Stimulated activated naive CD4-positive, alpha-beta T cell (primary cell): ENCODE data around the gene DHX38.
"Not testable (repeated sequence)": the region's sequence is repeated elsewhere in the genome, so short reads cannot be mapped to it uniquely, and the experiment has no call there.

ENCODE experiments used
- DNase-seq, 6 experiments: peaks; one replicate each; lab custom pipeline; 2025; lab: John Stamatoyannopoulos, UW

DHX38 gene

DNA sequence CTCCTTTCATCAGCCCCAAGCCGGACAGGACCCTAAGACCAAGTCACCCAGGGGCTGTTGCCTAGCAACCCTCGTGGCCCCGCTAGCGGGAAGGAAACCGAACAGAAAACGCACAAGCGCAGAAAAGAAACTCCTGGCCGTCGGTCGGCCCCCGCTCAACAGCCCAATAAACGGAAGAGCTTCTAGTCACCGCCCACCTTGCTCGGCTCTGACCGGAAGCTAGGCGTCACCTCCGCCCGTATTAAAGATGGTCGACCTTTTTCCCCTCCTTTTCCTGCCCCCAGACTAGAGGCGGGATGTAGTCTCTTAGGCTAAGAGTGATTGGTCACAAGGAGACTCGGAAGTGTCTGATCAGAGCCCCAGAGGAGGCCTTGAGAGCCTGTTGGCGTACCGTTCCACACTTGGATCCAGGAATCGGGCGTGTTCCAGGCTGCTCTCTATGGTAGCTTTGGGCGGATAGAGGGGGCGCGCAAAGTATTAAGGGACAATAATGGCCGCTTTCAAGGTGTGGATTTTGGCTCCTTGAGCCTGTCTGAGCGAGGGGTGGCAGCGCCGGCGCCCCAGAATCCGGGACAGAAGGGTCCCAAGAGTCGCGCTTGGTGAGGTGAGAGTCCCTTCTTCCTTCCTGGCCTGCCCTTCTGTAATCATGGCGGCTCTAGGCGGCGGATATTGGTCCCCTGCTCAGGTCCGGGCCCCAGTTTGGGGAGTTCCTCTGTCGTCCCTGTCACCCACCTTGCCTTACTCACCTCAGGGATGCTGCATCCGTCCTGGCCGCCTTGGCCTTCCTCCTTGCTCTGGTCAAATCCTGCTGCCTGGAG, at the start of gene DHX38, which contains the start of gene TXNL4B:
Gene DHX38 (plus strand): TSS at position 400 of the 818 bp plus-strand sequence. CDS start 2,311 bp downstream, outside the sequence.
Gene TXNL4B (minus strand): TSS at position 173 of the 818 bp plus-strand sequence. CDS start 2,871 bp downstream, outside the sequence.
- peak; percentile 76 to 93 (median 90) for DNase-seq

DNA sequence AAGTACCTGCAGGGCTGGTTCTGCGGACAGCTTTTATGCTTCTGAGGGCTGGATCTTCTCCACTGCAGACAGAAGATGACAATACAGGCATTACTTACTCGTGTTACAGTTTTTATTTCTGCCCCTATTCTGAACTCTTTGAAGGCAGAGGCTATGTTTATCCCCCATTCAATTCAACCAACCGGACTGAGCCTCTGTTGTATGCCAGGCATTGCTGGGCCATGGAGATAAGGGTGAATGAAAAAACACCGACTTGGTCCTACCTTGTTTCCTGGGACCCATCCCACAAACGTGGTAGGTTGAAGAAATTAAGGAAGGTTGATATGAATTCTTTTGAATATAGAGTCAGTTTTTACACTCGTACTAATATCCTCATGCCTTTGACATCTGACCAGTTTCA, 49.4 kb upstream of the DHX38 start:
- DNase-seq = no peak

DNA sequence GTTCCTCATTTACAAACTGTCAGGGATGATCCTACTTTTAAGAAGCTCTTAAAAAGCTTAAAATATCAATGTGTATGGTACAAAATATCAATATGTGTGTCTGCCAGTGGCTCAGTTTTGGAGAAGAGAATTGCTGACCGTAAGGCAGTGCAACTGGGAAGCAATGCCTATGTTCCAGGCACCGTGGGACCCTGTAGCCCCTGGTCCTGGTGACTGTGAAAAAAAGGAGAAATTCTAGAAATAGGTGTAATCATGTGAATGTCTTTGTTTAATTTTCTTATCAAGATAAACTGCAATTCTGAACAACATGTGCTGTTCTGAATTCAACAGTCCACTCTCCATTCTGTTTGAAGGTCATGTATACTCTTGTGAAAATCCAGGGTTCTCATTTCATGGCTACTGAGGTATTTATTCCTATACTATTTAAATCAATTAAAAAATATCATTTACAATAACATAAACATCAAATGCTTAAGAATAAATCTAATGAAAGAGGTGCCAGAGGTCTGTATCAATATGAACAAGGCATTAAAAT, 48.8 kb upstream of the DHX38 start:
- DNase-seq = no peak

DNA sequence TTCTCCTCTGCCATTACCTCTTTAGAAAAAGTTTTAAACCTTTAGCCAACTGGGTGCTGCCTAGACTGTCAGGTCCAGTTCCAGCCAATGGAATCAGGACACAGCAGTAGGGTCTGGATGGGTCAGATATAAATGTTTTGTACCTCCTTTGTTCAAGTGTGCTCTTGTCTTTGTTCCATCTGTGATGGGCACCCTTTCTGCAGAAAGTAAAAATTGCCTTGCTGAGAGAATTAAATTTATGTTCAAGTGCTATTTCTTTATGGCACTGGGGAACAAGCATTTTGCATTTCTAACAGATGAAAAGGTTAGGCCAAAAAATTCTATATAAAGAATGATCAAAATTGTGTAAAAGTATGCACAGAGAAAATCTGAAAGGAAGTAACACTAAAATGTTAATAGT, 44.5 kb upstream of the DHX38 start:
- DNase-seq = no peak

DNA sequence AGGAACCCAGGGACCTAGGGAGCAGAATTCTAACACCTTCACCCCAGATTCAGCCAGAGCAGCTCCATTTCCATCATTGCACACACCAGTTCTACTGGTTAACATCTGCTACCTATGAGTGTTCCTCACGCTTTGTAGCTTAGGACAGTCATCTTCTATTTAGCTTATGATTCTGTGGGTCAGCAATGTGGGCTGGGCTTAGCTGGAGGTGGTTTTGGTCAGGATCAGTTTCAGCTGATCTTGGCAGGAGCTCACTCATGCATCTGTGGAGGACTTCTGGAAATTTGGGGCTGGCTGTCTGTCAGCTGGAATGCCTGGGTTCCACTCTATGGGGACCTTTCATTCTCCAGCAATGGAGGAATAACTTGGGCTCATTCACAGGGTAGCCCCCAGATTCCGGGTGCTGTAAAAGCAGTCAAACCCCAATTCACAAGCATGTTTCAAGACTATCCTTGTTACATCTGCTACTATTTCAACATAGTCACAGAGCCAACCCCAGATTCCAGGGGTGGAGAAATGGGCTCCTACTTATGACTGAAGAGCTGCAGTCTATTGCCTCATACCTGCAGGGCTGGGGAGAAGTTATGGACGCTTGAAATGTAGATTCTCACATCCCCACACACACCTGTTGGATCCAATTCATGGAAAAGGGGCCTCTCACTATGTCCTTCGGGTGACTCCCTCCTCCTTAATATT, 42.7 kb upstream of the DHX38 start:
- DNase-seq = no peak

DNA sequence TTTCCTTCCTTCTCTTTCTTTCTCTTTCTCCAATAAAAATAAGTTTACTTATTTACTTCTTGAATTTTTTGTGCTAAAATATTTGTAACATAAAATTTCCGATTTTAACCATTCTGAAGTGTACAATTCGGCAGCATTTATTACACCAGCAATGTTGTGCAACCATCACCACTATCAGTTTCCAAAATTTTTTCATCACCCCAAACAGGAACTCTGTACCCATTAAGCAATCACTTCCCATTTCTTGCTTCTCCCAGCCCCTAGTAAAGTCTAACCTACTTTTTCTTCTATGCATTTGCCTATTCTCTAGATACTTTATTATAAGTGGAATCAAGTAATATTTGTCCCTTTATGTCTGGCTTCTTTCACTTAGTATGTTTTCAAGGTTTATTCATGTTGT, 41.8 kb upstream of the DHX38 start:
- no peak for DNase-seq

DNA sequence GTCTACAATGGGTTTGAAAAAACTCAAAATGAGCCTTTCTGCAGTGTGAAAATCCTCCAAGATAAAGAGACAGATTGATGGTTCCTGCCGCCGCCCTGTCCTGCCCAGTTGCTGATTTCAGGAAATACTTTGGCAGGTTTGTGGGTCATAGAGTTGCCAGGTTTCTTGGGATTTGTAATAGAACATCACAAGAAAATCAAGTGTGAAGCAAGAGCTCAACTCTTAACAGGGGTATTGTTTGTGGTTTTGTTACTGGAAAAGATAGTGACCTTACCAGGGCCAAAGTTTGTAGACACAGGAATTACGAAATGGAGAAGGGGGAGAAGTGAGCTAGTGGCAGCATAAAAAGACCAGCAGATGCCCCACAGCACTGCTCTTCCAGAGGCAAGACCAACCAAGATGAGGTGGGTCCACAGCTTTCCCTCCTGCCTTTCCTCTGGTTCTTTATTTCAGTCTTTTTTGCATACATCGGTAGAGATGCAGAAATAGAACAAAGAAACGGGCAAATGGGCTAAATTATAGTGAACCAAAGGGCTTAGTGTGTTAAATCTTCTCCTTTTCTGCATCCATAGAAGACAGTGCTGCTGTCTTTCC, 39.3 kb upstream of the DHX38 start, which contains the start of gene HP:
Gene HP (plus strand): TSS at position 252 of the 594 bp plus-strand sequence. CDS start 148 bp downstream, at position 400.
- not testable (repeated sequence) for DNase-seq

DNA sequence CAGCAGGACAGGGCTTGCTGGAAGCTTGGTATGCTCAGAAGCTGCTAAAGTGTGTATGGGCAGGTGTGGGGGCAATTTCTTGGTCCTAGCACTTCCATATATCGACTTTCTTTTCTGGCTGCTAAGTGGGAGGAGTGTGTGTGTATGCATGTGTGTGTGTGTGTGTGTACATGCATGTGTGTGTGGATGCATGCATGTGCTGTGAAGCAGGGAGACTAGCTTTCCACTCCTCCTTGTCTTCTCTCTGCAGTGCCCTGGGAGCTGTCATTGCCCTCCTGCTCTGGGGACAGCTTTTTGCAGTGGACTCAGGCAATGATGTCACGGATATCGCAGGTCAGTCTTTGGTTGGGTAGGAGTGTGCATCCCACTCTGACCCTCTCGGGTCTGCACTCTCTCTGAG, 37.7 kb upstream of the DHX38 start:
- no peak for DNase-seq

DNA sequence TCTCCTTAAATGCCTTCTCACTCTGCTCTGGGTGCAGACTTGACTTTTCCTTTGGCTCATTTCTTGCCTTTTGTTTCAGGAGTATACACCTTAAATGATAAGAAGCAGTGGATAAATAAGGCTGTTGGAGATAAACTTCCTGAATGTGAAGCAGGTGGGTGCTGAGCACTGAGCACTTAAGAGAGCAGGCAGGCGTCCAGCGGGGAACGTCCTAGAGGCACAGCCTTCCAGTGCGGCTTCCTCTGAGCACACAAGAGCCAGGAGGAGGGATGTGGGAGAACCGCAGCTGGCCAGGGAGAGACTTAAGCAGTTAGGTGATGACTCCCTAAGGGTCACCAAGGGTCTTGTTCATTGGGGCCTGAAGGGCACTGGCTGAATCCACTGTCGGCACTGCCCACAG, 36.3 kb upstream of the DHX38 start:
- DNase-seq = not testable (repeated sequence)

DNA sequence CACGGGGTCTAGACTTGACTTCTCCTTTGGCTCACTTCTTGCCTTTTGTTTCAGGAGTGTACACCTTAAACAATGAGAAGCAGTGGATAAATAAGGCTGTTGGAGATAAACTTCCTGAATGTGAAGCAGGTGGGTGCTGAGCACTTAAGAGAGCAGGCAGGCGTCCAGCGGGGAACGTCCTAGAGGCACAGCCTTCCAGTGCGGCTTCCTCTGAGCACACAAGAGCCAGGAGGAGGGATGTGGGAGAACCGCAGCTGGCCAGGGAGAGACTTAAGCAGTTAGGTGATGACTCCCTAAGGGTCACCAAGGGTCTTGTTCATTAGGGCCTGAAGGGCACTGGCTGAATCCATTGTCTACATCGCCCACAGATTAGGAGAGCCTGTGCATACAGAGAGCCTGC, 34.6 kb upstream of the DHX38 start:
- DNase-seq = not testable (repeated sequence)

DNA sequence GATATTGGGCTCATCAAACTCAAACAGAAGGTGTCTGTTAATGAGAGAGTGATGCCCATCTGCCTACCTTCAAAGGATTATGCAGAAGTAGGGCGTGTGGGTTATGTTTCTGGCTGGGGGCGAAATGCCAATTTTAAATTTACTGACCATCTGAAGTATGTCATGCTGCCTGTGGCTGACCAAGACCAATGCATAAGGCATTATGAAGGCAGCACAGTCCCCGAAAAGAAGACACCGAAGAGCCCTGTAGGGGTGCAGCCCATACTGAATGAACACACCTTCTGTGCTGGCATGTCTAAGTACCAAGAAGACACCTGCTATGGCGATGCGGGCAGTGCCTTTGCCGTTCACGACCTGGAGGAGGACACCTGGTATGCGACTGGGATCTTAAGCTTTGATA, 33.2 kb upstream of the DHX38 start:
- DNase-seq = no peak

DNA sequence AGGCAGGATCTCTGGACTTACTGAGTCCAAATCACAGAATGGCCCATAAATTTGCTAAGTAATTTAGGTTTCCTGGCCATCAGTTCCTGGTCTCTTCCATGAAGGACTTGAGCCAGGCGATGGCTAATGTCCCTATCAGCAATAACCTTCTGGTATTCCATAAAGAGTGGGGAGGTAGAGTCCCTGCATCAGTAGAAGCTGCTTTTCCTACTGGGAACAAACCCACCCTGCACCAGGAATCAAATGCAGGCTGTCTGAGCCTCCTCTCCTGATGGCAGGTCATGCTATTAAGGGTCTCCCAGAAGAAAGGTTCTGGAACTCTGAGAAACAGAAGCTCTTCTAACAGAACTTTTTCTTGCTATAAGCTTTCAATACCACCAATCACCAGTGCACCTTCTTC, 32.1 kb upstream of the DHX38 start:
- DNase-seq = no peak

DNA sequence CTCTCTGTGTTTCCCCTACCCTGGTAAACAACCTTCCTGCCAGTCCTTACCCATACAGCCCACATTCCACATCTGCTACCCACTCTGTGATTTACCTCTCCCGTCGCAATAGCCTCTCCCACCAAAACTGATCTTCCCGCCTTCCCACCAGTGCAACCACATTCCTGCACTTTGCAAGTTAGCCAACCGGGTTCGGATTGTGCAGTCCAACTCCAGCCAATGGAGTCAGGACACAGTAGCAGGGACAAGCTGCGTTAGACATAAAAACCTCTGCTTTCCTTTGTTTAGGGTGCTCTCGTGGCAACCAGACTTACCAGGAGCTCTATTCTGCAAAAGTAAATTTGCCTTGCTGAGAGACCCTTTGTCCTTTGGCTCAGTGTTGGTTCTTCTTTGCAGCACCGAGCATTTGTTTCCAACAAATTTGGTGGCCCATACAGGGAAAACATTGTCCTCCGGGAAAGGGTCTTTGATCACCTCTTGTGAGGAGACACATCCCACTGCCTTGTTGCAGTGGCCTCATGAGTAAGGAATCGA, 29.2 kb upstream of the DHX38 start:
- no peak for DNase-seq

DNA sequence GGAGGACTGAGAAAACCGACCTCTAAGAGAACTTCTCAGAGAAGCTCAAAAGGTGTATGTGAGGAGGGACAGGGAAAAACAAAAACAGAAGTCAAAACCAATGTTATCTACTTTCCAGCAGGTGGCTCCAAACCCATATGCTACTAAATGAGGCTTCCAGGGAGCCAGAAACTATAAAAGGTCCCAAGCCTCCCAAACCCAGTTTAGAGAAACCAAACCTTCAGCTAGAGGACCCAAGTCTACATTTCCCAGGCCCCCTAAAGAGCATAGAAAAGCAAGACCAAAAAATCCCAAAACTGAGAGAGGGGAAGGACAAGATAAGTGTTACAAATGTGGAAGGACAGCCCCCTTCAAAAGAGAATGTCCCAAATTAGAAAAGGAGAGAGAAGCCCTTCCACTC, 26.9 kb upstream of the DHX38 start:
- peak in 1 of 6 experiments; percentile 3 for DNase-seq

DNA sequence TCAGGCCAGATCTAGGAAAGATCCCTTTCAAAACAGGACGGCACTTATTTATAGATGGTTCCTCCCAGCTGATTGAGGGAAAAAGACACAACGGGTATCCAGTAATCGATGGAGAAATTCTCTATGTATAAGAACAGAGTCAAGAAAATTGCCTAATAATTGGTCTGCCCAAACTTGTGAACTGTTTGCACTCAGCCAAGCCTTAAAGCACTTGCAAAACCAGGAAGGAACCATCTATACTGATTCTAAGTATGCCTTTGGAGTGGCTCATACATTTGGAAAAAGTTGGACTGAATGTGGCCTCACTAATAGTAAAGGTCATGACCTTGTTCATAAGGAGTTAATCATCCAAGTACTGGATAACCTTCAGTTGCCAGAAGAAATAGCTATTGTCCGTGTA, 24.7 kb upstream of the DHX38 start:
- DNase-seq = no peak

DNA sequence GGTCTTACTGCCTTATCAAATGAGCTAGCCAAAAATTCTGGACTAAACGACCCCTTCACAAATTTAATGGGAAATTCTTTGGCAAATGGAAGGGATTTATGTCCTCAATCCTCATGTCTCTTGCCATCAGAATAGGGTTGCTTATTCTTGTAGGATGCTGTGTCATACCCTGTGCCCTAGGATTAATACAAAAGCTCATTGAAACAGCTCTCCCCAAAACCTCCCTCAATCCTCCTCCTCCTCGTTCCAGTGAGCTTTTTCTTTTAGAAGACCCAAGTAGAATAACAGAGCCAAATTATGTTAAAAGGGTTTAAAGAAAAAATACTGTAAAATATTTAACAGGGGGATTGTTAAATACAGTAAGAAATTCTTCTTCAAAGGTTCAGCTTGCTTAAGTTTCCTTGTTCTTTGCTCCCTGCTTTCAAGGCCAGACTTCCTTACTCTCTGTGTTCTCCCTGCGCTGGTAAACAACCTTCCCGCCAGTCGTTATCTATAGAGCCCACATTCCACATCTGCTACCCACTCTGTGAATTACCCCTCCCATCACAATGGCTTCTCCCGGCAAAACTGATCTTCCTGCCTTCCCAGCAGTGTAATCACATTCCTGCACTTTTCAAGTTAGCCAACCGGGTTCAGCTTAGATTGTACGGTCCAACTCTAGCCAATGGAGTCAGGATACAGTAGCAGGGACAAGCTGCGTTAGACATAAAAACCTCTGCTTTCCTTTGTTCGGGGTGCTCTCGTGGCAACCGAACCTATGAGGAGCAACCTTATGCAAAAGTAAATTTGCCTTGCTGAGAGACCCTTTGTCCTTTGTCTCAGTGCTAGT, 20.9 kb upstream of the DHX38 start:
- no peak for DNase-seq

DNA sequence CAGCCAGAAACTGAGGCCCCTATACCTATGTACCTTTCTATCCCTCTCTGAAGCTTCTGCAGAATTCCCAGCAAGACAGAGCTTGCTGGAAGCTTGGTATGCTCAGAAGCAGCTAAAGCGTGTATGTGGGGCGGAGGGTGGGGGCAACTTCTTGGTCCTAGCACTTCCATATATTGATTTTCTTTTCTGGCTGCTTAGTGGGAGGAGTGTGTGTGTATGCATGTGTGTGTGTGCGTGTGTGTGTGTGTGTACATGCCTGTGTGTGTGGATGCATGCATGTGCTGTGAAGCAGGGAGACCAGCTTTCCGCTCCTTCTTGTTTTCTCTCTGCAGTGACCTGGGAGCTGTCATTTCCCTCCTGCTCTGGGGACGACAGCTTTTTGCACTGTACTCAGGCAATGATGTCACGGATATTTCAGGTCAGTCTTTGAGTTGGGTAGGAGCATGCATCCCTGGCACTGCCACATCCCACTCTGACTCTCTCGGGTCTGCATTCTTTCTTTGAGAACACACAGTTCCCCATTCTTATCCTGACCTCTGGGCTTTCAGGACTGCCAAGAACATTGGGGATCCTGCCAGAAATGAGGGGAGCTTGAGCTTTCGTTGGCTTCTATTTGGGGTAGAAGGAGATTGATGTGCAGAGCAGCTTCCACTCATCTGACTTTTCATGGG, 20.0 kb upstream of the DHX38 start:
- DNase-seq = no peak

DNA sequence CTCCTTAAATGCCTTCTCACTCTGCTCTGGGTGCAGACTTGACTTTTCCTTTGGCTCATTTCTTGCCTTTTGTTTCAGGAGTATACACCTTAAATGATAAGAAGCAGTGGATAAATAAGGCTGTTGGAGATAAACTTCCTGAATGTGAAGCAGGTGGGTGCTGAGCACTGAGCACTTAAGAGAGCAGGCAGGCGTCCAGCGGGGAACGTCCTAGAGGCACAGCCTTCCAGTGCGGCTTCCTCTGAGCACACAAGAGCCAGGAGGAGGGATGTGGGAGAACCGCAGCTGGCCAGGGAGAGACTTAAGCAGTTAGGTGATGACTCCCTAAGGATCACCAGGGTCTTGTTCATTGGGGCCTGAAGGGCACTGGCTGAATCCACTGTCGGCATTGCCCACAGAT, 18.6 kb upstream of the DHX38 start:
- not testable (repeated sequence) for DNase-seq

DNA sequence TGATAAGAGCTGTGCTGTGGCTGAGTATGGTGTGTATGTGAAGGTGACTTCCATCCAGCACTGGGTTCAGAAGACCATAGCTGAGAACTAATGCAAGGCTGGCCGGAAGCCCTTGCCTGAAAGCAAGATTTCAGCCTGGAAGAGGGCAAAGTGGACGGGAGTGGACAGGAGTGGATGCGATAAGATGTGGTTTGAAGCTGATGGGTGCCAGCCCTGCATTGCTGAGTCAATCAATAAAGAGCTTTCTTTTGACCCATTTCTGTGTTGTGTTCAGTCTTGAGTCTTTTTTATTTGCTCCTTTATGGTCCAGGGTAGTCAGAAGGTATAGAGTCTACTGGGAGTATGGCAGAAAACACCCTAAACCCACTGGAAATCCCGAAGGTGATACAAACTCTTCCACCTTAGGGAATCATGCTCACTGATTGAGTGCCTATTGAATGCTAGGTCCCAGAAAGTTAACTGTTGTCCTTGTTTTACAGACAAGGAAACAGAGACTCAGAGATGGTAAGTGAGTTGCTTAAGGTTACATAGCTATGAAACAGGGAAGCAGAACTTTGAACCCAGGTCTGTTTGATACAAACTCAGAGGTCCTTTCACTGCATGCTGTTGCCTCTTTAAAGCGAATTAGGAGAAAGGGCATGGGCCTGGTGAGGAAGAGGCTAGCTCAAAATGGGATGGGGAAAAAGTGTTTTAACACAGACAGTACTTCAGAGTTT, 16.5 kb upstream of the DHX38 start:
- not testable (repeated sequence) for DNase-seq

DNA sequence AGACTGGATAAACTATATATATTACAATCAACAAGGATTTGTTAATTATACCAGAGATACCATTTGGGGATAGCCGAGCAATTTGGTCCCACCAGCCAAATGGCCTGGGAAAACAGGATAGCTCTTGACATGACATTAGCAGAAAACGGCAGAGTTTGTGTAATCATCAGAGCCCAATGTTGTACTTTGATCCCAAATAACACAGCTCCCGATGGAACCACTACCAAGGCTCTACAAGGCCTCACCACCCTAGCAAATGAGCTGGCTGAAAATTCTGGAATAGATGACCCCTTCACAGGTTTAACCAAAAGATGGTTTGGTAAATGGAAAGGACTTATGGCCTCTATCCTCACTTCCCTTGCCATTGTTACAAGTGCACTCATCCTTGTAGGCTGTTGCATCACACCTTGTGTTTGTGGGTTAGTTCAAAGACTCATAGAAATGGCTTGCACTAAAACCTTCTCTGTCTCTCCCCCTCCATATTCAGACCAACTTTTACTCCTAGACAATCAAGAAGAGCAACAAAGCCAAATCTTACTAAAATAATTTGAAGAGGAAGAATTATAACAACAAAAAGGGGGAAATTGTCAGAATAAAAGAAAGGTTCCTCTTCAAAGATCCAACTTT, 9.8 kb upstream of the DHX38 start:
- no peak for DNase-seq
